Measurements from ENCODE around the gene NAXD.
A peak's percentile ranks its signal among the peaks of the same experiment; 100 is the strongest.
"Not testable (repeated sequence)": the region's sequence is repeated elsewhere in the genome, so short reads cannot be mapped to it uniquely, and the experiment has no call there.

Gene NAXD

GRCh38 chr13:110615322-110616102, at the start of gene NAXD:
Gene NAXD, plus strand, starts transcription at chr13:110615545. Its CDS starts 57 bp downstream, at chr13:110615602.
- DNase-seq (ENCODE audit: low read depth in 1 of 2, low spot score in 1 of 2) = peak; percentile 97 to 99
- TF ChIP-seq JUND (IDR thresholded peaks at IDR 0.05; ENCODE audit: low read depth) = no peak
- in situ Hi-C loops (cut with HindIII; ENCODE audit: low pct_unique_long_range_greater_than_20kb, low sequenced_read_pairs) = no loop called here

GRCh38 chr13:110566171-110566570, 49.2 kb upstream of the NAXD start:
- no peak for TF ChIP-seq JUND (IDR thresholded peaks at IDR 0.05; ENCODE audit: low read depth)
- no peak for DNase-seq (ENCODE audit: low read depth in 1 of 2, low spot score in 1 of 2)
- in situ Hi-C loops (cut with HindIII; ENCODE audit: low pct_unique_long_range_greater_than_20kb, low sequenced_read_pairs) = no loop called here

- no peak for TF ChIP-seq JUND (IDR thresholded peaks at IDR 0.05; ENCODE audit: low read depth)
- in situ Hi-C loops (cut with HindIII; ENCODE audit: low pct_unique_long_range_greater_than_20kb, low sequenced_read_pairs) = no loop called here
- DNase-seq (ENCODE audit: low read depth in 1 of 2, low spot score in 1 of 2) = no peak
Measured at GRCh38 chr13:110568612-110569011, 46.7 kb upstream of the NAXD start.

GRCh38 chr13:110569962-110570361, 45.4 kb upstream of the NAXD start:
- in situ Hi-C loops (cut with HindIII; ENCODE audit: low pct_unique_long_range_greater_than_20kb, low sequenced_read_pairs); DNase-seq (ENCODE audit: low read depth in 1 of 2, low spot score in 1 of 2): not testable (repeated sequence)

- in situ Hi-C loops (cut with HindIII; ENCODE audit: low pct_unique_long_range_greater_than_20kb, low sequenced_read_pairs) = no loop called here
- DNase-seq (ENCODE audit: low read depth in 1 of 2, low spot score in 1 of 2) = no peak
- no peak for TF ChIP-seq JUND (IDR thresholded peaks at IDR 0.05; ENCODE audit: low read depth)
Measured at GRCh38 chr13:110570886-110571285, 44.5 kb upstream of the NAXD start.

- TF ChIP-seq JUND (IDR thresholded peaks at IDR 0.05; ENCODE audit: low read depth) = no peak
- DNase-seq (ENCODE audit: low read depth in 1 of 2, low spot score in 1 of 2) = no peak
- in situ Hi-C loops (cut with HindIII; ENCODE audit: low pct_unique_long_range_greater_than_20kb, low sequenced_read_pairs) = no loop called here
Measured at GRCh38 chr13:110571896-110572777, 43.2 kb upstream of the NAXD start.

GRCh38 chr13:110572778-110573118, 42.6 kb upstream of the NAXD start:
- in situ Hi-C loops (cut with HindIII; ENCODE audit: low pct_unique_long_range_greater_than_20kb, low sequenced_read_pairs) = no loop called here
- no peak for DNase-seq (ENCODE audit: low read depth in 1 of 2, low spot score in 1 of 2)
- no peak for TF ChIP-seq JUND (IDR thresholded peaks at IDR 0.05; ENCODE audit: low read depth)

GRCh38 chr13:110574161-110574560, 41.2 kb upstream of the NAXD start:
- TF ChIP-seq JUND (IDR thresholded peaks at IDR 0.05; ENCODE audit: low read depth) = no peak
- in situ Hi-C loops (cut with HindIII; ENCODE audit: low pct_unique_long_range_greater_than_20kb, low sequenced_read_pairs) = no loop called here
- no peak for DNase-seq (ENCODE audit: low read depth in 1 of 2, low spot score in 1 of 2)

GRCh38 chr13:110575322-110576069, 39.8 kb upstream of the NAXD start:
- no peak for TF ChIP-seq JUND (IDR thresholded peaks at IDR 0.05; ENCODE audit: low read depth)
- in situ Hi-C loops (cut with HindIII; ENCODE audit: low pct_unique_long_range_greater_than_20kb, low sequenced_read_pairs) = no loop called here
- DNase-seq (ENCODE audit: low read depth in 1 of 2, low spot score in 1 of 2) = no peak

- no peak for DNase-seq (ENCODE audit: low read depth in 1 of 2, low spot score in 1 of 2)
- no peak for TF ChIP-seq JUND (IDR thresholded peaks at IDR 0.05; ENCODE audit: low read depth)
- in situ Hi-C loops (cut with HindIII; ENCODE audit: low pct_unique_long_range_greater_than_20kb, low sequenced_read_pairs) = no loop called here
Measured at GRCh38 chr13:110576070-110576394, 39.3 kb upstream of the NAXD start.

- DNase-seq (ENCODE audit: low read depth in 1 of 2, low spot score in 1 of 2) = no peak
- in situ Hi-C loops (cut with HindIII; ENCODE audit: low pct_unique_long_range_greater_than_20kb, low sequenced_read_pairs) = no loop called here
- no peak for TF ChIP-seq JUND (IDR thresholded peaks at IDR 0.05; ENCODE audit: low read depth)
Measured at GRCh38 chr13:110576736-110577476, 38.4 kb upstream of the NAXD start.

- in situ Hi-C loops (cut with HindIII; ENCODE audit: low pct_unique_long_range_greater_than_20kb, low sequenced_read_pairs) = no loop called here
- DNase-seq (ENCODE audit: low read depth in 1 of 2, low spot score in 1 of 2) = no peak
- no peak for TF ChIP-seq JUND (IDR thresholded peaks at IDR 0.05; ENCODE audit: low read depth)
Measured at GRCh38 chr13:110578363-110578762, 37.0 kb upstream of the NAXD start.

Data from T47D (cell line).